Astrocyte (in vitro differentiated cells and primary cell): ENCODE measurements around the gene SUGCT. TPM values are rescaled to one million over a fixed set of nuclear protein-coding genes. Genes with fewer than 3 reads are reported as not detected.

Experiments
- DNase-seq: peaks from one replicate; pipeline ENCODE4 v3.0.0-alpha.2; 2010; ENCODE audit warnings: low read depth
- FAIRE-seq: peaks from 2 replicates; lab custom pipeline; 2011; peaks lifted over from hg19 to GRCh38; lab: Jason Lieb, UNC
- H2AFZ ChIP-seq: 2 replicates; pipeline ENCODE4 v1.6.0; 2012; ENCODE audit warnings: low read depth, low read length, inconsistent platforms
- H3K27ac ChIP-seq: 2 replicates; pipeline ENCODE4 v1.5.1; 2011; ENCODE audit warnings: low read depth, low read length, inconsistent platforms
- H3K27me3 ChIP-seq: 2 replicates; pipeline ENCODE4 v1.6.0; 2011; ENCODE audit warnings: low read length, inconsistent platforms; ENCODE audit not compliant: insufficient read depth
- H3K36me3 ChIP-seq: 2 replicates; pipeline ENCODE4 v1.5.1; 2011; ENCODE audit warnings: low read length, inconsistent platforms; ENCODE audit not compliant: insufficient read depth
- H3K4me1 ChIP-seq: 2 replicates; pipeline ENCODE4 v1.5.1; 2011; ENCODE audit warnings: low read length, inconsistent platforms; ENCODE audit not compliant: insufficient read depth
- H3K4me2 ChIP-seq: 2 replicates; pipeline ENCODE4 v1.6.0; 2012; ENCODE audit warnings: low read length, inconsistent platforms
- H3K4me3 ChIP-seq: 2 replicates; pipeline ENCODE4 v1.5.1; 2011; ENCODE audit warnings: low read depth, mild to moderate bottlenecking, low read length, inconsistent platforms; ENCODE audit not compliant: insufficient read depth
- H3K79me2 ChIP-seq: 2 replicates; pipeline ENCODE4 v1.6.0; 2012; ENCODE audit warnings: mild to moderate bottlenecking, low read length, inconsistent platforms; ENCODE audit not compliant: insufficient read depth
- H3K9ac ChIP-seq: 2 replicates; pipeline ENCODE4 v1.6.0; 2012; ENCODE audit warnings: mild to moderate bottlenecking, low read length, inconsistent platforms
- H3K9me3 ChIP-seq: 2 replicates; pipeline ENCODE4 v1.5.1; 2012; ENCODE audit warnings: low read depth, mild to moderate bottlenecking, low read length, inconsistent platforms; ENCODE audit not compliant: insufficient read depth
- H4K20me1 ChIP-seq: 2 replicates; pipeline ENCODE4 v1.6.0; 2012; ENCODE audit warnings: low read length, inconsistent platforms; ENCODE audit not compliant: insufficient read depth
- H3K27ac Mint-ChIP-seq: one replicate; pipeline ENCODE4 v1.8.0; 2021; ENCODE audit warnings: mild to moderate bottlenecking, mixed read lengths; ENCODE audit not compliant: unreplicated experiment
- H3K27me3 Mint-ChIP-seq: one replicate; pipeline ENCODE4 v1.8.0; 2021; ENCODE audit warnings: low read depth, mixed read lengths; ENCODE audit not compliant: unreplicated experiment
- H3K36me3 Mint-ChIP-seq: one replicate; pipeline ENCODE4 v1.8.0; 2021; ENCODE audit warnings: low read depth, mixed read lengths; ENCODE audit not compliant: unreplicated experiment
- H3K4me1 Mint-ChIP-seq: one replicate; pipeline ENCODE4 v1.8.0; 2021; ENCODE audit warnings: low read depth, mixed read lengths; ENCODE audit not compliant: unreplicated experiment
- H3K4me3 Mint-ChIP-seq: one replicate; pipeline ENCODE4 v1.8.0; 2021; ENCODE audit warnings: mild to moderate bottlenecking, moderate library complexity, mixed read lengths; ENCODE audit not compliant: unreplicated experiment
- H3K9me3 Mint-ChIP-seq: one replicate; pipeline ENCODE4 v1.8.0; 2021; ENCODE audit warnings: mild to moderate bottlenecking, mixed read lengths; ENCODE audit not compliant: unreplicated experiment
- CTCF ChIP-seq: IDR thresholded peaks from 2 replicates; pipeline ENCODE4 v1.5.1; 2011; ENCODE audit warnings: low read depth, mild to moderate bottlenecking, inconsistent platforms, low read length, moderate library complexity; ENCODE audit not compliant: insufficient read depth
- EZH2 ChIP-seq: IDR thresholded peaks from 2 replicates; pipeline ENCODE4 v1.6.1; 2012; ENCODE audit warnings: mild to moderate bottlenecking, low read length, inconsistent platforms; ENCODE audit not compliant: insufficient read depth
- total RNA-seq: library from RNA; stranded (reverse); gene quantifications from 2 replicates; pipeline ENCODE4 v1.2.1, GENCODE V29; 2021

Gene SUGCT
- total RNA-seq, 1 donor from 2014 or later: 15.5 TPM

DNA sequence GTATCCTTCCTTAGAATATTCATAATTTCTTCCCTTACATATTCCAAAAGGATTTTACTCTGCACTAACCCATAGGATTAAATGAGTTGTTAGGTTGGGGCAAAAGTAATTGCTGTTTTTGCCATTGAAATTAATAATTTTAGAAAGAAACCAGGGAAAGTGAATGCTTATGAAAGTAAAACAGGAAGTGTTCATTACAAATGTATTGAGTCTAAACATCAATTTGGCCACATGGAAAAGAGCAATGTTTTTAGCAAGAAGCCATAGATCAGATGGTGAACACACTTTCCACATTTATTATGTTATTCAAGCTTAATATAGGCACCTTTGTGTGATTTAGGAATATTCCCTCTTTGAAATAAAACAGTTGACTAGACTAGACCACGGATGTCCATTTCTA is 102.9 kb downstream of the SUGCT start:
- no peak overlapping the region for H3K27ac ChIP-seq
- Mint-ChIP-seq H3K27ac (no peak overlapping the region), H3K36me3 (peaks cover 1% of the 10 kb centered on the region), H3K4me1 (peaks cover under 1% of the 10 kb centered on the region), H3K27me3 (no peaks in the 10 kb centered on the region), H3K4me3 (no peak overlapping the region), H3K9me3 (no peaks in the 10 kb centered on the region)
- H3K4me1 ChIP-seq: no peaks in the 10 kb centered on the region
- no peak overlapping the region for H3K9ac ChIP-seq
- no peaks in the 10 kb centered on the region for H3K9me3 ChIP-seq
- no peak overlapping the region for H3K4me3 ChIP-seq
- TF ChIP-seq EZH2: no peak
- TF ChIP-seq CTCF: no peak
- DNase-seq: no peak
- no peaks in the 10 kb centered on the region for H3K27me3 ChIP-seq
- FAIRE-seq: no peak
- no peak overlapping the region for H3K4me2 ChIP-seq
- no peak overlapping the region for H2AFZ ChIP-seq
- no peaks in the 10 kb centered on the region for H3K36me3 ChIP-seq
- no peaks in the 10 kb centered on the region for H4K20me1 ChIP-seq
- H3K79me2 ChIP-seq: no peaks in the 10 kb centered on the region

- H3K4me1 Mint-ChIP-seq: no peaks in the 10 kb centered on the region
- no peak overlapping the region for H3K4me3 Mint-ChIP-seq
- Histone ChIP-seq H3K79me2 (no peaks in the 10 kb centered on the region), H3K4me2 (no peak overlapping the region), H3K27me3 (no peaks in the 10 kb centered on the region), H3K4me3 (no peak overlapping the region), H4K20me1 (no peaks in the 10 kb centered on the region), H3K9ac (no peak overlapping the region), H3K9me3 (no peaks in the 10 kb centered on the region), H3K4me1 (no peaks in the 10 kb centered on the region), H3K36me3 (no peaks in the 10 kb centered on the region), H2AFZ (no peak overlapping the region), H3K27ac (no peak overlapping the region)
- no peaks in the 10 kb centered on the region for H3K9me3 Mint-ChIP-seq
- DNase-seq: no peak
- no peaks in the 10 kb centered on the region for H3K27me3 Mint-ChIP-seq
- peaks cover 1% of the 10 kb centered on the region for H3K36me3 Mint-ChIP-seq
- H3K27ac Mint-ChIP-seq: no peak overlapping the region
- TF ChIP-seq CTCF (no peak), EZH2 (no peak)
- FAIRE-seq: no peak
These were observed 105.0 kb downstream of the SUGCT start for GRCh38 chr7:40239755-40240303.

DNA sequence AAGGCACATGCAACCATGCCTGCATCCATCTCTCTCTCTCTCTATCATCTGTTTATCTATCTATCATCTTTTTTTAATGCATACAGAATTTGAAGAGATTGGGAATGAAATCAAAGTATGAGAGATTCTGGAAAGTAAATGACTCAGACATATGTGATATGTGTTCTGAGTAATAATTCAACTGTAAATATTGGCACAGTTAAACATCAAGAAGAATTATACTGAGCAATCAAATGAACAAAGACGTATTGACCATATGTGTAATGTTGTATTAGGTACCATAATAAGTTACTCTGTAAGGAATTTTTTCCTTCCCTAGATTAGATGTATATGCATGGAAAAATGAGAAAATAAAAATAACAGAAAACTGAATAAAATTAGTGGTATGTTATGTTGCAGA is 108.3 kb downstream of the SUGCT start:
- DNase-seq (no peak), FAIRE-seq (peak; percentile 66)
- H3K79me2 ChIP-seq: no peaks in the 10 kb centered on the region
- H3K4me2 ChIP-seq: no peak overlapping the region
- no peaks in the 10 kb centered on the region for H3K9me3 ChIP-seq
- no peak overlapping the region for H3K27ac ChIP-seq
- H2AFZ ChIP-seq: no peak overlapping the region
- H3K4me3 ChIP-seq: no peak overlapping the region
- no peaks in the 10 kb centered on the region for H3K36me3 ChIP-seq
- no peak for TF ChIP-seq CTCF
- no peak for TF ChIP-seq EZH2
- H3K27me3 ChIP-seq: no peaks in the 10 kb centered on the region
- H3K4me1 ChIP-seq: no peaks in the 10 kb centered on the region
- no peak overlapping the region for H3K4me3 Mint-ChIP-seq
- H3K27ac Mint-ChIP-seq: no peak overlapping the region
- peaks cover 1% of the 10 kb centered on the region for H3K36me3 Mint-ChIP-seq
- H3K27me3 Mint-ChIP-seq: no peaks in the 10 kb centered on the region
- H3K9me3 Mint-ChIP-seq: no peaks in the 10 kb centered on the region
- no peak overlapping the region for H3K9ac ChIP-seq
- H4K20me1 ChIP-seq: no peaks in the 10 kb centered on the region
- H3K4me1 Mint-ChIP-seq: no peaks in the 10 kb centered on the region
